ENCODE data around the gene SCNN1A. TPM values are rescaled to one million over a fixed set of nuclear protein-coding genes. Genes with fewer than 3 reads are reported as not detected.

Gene SCNN1A
- total RNA-seq, 1 donor from 2014 or later, result 29.2 TPM

- no peak overlapping the region for H3K4me3 Mint-ChIP-seq
Observed at GRCh38 chr12:6319446-6319845, 55.9 kb downstream of the SCNN1A start.

DNA sequence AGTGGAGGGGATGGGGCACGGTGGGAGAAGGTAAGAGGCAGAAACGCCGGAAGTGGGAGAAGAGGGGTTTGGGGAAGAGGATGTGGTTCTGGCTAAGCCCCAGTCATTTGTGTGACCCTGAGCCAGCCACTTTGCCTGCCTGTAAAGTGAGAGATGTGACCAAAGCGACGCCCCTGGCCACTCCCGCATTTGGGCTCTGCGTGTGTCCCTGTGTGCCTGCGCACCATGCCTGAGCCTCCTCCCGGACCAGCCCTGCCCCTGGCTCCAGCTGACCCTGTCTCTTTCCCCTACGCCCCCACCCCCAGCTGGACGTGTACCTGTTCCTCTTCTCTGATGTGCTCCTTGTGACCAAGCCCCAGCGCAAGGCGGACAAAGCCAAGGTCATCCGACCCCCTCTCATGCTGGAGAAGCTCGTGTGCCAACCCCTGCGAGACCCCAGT lies 56.9 kb downstream of the SCNN1A start:
- H3K27ac Mint-ChIP-seq, result no peak overlapping the region
- H3K4me1 Mint-ChIP-seq (ENCODE audit: unreplicated experiment), result peaks cover 13% of the 10 kb centered on the region
- no peaks in the 10 kb centered on the region for H3K27me3 Mint-ChIP-seq
- H3K36me3 Mint-ChIP-seq, result peaks cover 19% of the 10 kb centered on the region
- DNase-seq (ENCODE audit: extremely low spot score, unreplicated experiment), result no peak
- no peaks in the 10 kb centered on the region for H3K9me3 Mint-ChIP-seq
- H3K4me3 Mint-ChIP-seq, result no peak overlapping the region
- no peak for TF ChIP-seq CTCF (conservative IDR thresholded peaks at IDR 0.05)

More at GRCh38 chr12:6319446-6319845, 55.9 kb downstream of the SCNN1A start:
- H3K27me3 Mint-ChIP-seq, result no peaks in the 10 kb centered on the region
- H3K27ac Mint-ChIP-seq, result peak overlapping the region; percentile 14
- DNase-seq (ENCODE audit: extremely low spot score, unreplicated experiment), result no peak
- H3K36me3 Mint-ChIP-seq, result peaks cover 23% of the 10 kb centered on the region
- H3K4me1 Mint-ChIP-seq (ENCODE audit: unreplicated experiment), result peaks cover 20% of the 10 kb centered on the region
- TF ChIP-seq CTCF (conservative IDR thresholded peaks at IDR 0.05), result no peak
- H3K9me3 Mint-ChIP-seq, result no peaks in the 10 kb centered on the region

DNA sequence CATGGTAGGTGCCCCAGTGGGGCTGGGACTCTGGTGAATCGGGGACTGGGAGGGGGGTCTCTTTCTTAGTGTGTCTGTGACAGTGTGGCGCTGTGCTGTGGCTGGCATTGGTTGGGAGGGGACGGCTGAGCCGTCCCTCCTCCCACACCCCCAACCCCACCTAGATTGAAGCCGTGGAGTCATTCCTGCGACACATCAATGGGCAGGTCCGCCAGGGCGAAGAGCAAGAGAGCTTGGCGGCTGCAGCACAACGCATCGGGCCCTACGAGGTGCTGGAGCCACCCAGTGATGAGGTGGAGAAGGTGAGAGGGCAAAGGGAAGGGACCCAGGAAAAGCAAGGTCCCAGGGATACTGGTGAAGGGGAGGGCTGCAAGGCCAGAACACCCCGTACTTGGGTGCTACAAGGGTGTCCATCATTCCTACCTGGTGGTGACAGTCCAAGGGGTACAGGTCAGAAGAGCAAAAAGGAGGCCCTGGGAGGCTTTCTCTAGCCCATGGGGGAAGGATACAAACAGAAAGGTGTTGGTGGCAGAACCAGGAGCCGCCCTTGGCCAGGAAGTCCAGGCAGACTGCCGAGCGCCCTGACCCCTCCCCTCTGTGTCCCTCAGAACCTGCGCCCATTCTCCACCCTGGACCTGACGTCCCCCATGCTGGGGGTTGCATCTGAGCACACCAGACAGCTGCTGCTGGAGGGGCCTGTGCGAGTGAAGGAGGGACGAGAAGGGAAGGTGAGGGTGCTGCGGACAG lies 57.5 kb downstream of the SCNN1A start:
- TF ChIP-seq CTCF (conservative IDR thresholded peaks at IDR 0.05), result no peak
- Mint-ChIP-seq H3K27me3 (no peaks in the 10 kb centered on the region), H3K9me3 (no peaks in the 10 kb centered on the region), H3K4me1 (ENCODE audit: unreplicated experiment) (peaks cover 9% of the 10 kb centered on the region), H3K27ac (peak overlapping the region; percentile 58), H3K36me3 (peaks cover 16% of the 10 kb centered on the region), H3K4me3 (no peak overlapping the region)
- no peak for DNase-seq (ENCODE audit: extremely low spot score, unreplicated experiment)

DNA sequence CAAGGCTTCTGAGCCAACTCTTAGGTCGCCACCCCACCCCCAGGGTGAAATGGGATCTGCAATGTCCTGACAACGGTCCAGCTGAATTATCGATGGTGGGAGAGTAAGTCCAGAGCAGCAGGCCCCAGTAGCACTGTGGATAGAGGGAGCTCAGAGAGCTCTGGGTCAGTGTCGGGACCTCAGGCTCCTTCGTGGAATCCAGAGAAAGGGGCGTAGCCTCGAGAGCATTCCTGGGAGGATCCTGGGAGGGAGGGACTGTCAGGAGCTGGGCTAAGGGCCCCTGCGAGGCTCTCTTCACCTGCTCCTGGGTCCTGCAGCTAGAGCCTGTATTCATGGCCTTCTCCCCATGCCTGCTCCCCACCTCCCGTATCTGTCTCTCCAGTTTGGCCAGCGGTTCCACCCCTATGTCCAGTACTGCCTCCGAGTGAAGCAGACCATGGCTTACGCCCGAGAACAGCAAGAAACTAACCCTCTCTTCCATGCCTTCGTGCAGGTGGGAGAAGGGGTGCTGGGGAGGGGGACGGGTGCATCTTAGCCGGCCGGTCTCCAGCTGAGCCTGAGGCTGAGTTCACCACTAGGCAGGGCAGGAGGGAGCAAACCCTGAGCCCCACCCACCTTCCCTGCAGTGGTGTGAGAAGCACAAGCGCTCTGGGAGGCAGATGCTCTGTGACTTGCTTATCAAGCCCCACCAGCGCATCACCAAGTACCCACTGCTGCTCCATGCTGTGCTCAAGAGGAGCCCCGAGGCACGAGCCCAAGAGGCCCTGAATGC lies 58.3 kb downstream of the SCNN1A start:
- Mint-ChIP-seq H3K36me3 (peaks cover 18% of the 10 kb centered on the region), H3K27me3 (no peaks in the 10 kb centered on the region), H3K4me3 (peak overlapping the region; percentile 36), H3K4me1 (ENCODE audit: unreplicated experiment) (peaks cover 11% of the 10 kb centered on the region), H3K9me3 (no peaks in the 10 kb centered on the region), H3K27ac (peak overlapping the region; percentile 26)
- DNase-seq (ENCODE audit: extremely low spot score, unreplicated experiment), result no peak
- TF ChIP-seq CTCF (conservative IDR thresholded peaks at IDR 0.05), result no peak

- peaks cover 11% of the 10 kb centered on the region for H3K4me1 Mint-ChIP-seq (ENCODE audit: unreplicated experiment)
- peaks cover 15% of the 10 kb centered on the region for H3K36me3 Mint-ChIP-seq
- H3K27ac Mint-ChIP-seq, result peak overlapping the region; percentile 26
- DNase-seq (ENCODE audit: extremely low spot score, unreplicated experiment), result no peak
- no peak for TF ChIP-seq CTCF (conservative IDR thresholded peaks at IDR 0.05)
- no peaks in the 10 kb centered on the region for H3K9me3 Mint-ChIP-seq
- H3K4me3 Mint-ChIP-seq, result no peak overlapping the region
- H3K27me3 Mint-ChIP-seq, result no peaks in the 10 kb centered on the region
Observed at GRCh38 chr12:6315704-6316597, 59.4 kb downstream of the SCNN1A start.

Measured in type B pancreatic cell (in vitro differentiated cells).